NCI-H2196 (cell line): ENCODE measurements around the gene CACNB4.

Experiments
- DNase-seq: peaks from one replicate; lab custom pipeline; 2025; ENCODE audit not compliant: unreplicated experiment; lab: John Stamatoyannopoulos, UW

CACNB4 gene

GRCh38 chr2:151861174-151861573 lies 237.7 kb downstream of the CACNB4 start:
- DNase-seq, result no peak

GRCh38 chr2:151860613-151861146 lies 238.2 kb downstream of the CACNB4 start:
- no peak for DNase-seq

- no peak for DNase-seq
Observed at GRCh38 chr2:151860210-151860609, 238.6 kb downstream of the CACNB4 start.

GRCh38 chr2:151857650-151858049 lies 241.2 kb downstream of the CACNB4 start:
- DNase-seq, result no peak

GRCh38 chr2:151855111-151855510 lies 243.7 kb downstream of the CACNB4 start:
- DNase-seq, result no peak

- peak; percentile 8 for DNase-seq
Observed at GRCh38 chr2:151853070-151853758, 245.6 kb downstream of the CACNB4 start.

- DNase-seq, result no peak
Observed at GRCh38 chr2:151852260-151853069, 246.4 kb downstream of the CACNB4 start.

GRCh38 chr2:151851761-151852160 lies 247.1 kb downstream of the CACNB4 start:
- DNase-seq, result no peak

GRCh38 chr2:151849413-151850010 lies 249.3 kb downstream of the CACNB4 start:
- DNase-seq, result peak; percentile 38

GRCh38 chr2:151845884-151846283 lies 253.0 kb downstream of the CACNB4 start:
- DNase-seq, result no peak

GRCh38 chr2:151845481-151845880 lies 253.4 kb downstream of the CACNB4 start:
- DNase-seq, result no peak

- DNase-seq, result no peak
Observed at GRCh38 chr2:151844211-151844896, 254.5 kb downstream of the CACNB4 start.

- DNase-seq, result no peak
Observed at GRCh38 chr2:151843691-151844061, 255.2 kb downstream of the CACNB4 start.

- DNase-seq, result no peak
Observed at GRCh38 chr2:151842830-151843690, 255.8 kb downstream of the CACNB4 start.

GRCh38 chr2:151841047-151841424 lies 257.8 kb downstream of the CACNB4 start:
- no peak for DNase-seq

- DNase-seq, result no peak
Observed at GRCh38 chr2:151840216-151841046, 258.4 kb downstream of the CACNB4 start.

GRCh38 chr2:151837926-151838325 lies 260.9 kb downstream of the CACNB4 start:
- DNase-seq, result no peak

- DNase-seq, result no peak
Observed at GRCh38 chr2:151833984-151834383, 264.9 kb downstream of the CACNB4 start.

GRCh38 chr2:151830961-151831360 lies 267.9 kb downstream of the CACNB4 start:
- DNase-seq, result no peak
